Brain pericyte (primary cell): ENCODE measurements around the gene RGS6.

Experiments used
- DNase-seq: peaks from one replicate; pipeline ENCODE4 v3.0.0-alpha.2; 2012; ENCODE audit warnings: low read depth, low spot score

RGS6 gene

GRCh38 chr14:72243309-72244293, 311.4 kb downstream of the RGS6 start:
- no peak for DNase-seq

- no peak for DNase-seq
These were observed 315.8 kb downstream of the RGS6 start for GRCh38 chr14:72247896-72248465.

GRCh38 chr14:72253503-72253902, 321.3 kb downstream of the RGS6 start:
- no peak for DNase-seq

DNA sequence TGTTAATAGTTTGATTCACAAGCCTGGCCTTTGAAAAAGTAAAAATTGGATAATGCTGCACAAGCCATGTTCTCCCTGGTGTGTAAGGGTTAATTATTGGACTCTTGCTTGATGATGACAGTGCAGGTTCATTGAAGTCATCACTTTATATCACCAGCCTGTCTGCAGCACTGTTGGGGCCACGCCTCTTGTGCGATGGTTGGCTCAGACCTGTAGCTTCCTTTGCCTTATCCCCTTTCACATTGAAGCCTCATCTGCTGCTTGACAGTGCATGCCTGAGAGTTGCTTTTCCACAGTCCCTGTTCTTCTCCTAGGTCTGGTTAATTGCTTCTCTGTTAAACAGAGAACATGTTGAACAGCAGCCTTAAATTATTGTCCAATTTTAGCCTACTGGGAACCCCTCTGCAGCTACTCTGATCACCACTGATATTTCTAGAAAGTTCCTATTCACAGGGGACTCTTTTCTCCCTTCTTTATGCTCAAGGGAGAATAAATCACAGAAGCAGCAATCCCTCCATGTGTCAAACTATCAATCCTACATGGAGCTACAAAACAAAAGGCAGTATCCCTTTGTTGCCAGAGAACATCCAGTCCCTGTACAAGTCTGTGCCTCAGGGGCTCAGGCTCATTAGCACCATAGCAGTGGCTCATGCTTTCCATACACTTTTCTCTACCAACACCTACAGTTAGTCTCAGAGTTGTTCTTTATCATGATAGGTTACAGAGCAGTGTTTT, 322.1 kb downstream of the RGS6 start:
- DNase-seq = no peak

GRCh38 chr14:72254937-72255472, 322.8 kb downstream of the RGS6 start:
- no peak for DNase-seq

DNA sequence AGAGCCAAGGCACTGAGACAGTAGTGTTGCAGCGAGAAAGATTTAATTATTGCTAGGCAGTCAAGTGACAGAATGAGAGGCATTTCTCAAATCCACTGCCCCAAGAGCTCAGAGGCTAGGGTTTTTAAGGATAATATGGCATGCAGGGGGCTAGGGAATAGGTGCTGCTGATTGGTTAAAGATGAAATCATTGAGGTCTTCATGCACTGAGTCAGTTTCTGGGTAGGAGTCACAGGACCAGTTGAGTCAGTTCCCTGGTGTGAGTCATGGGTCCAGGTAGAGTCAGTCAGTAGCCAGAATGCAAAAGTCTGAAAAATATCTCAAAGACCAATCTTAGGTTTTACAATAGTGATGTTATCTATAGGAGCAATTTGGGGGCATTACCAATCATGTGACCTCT, 323.8 kb downstream of the RGS6 start:
- no peak for DNase-seq

DNA sequence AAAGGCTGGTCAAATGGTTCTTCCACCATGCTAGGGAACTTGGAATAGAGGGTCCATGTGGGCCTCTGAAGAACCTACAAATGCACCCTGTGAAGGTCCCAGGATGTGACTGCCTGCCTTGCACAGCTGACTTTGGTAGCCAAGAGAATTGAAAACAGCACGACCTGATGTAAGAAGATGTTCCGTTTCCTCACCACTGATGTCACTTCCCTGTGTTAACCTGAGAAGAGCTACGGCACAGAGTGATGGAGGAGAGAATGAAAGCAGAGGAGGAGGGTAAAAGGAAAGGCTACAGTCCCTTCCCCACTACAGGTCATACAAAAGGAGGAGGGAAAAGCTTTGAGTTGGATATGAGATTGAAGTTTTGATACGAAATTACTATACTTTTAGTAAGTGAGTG, 328.8 kb downstream of the RGS6 start:
- DNase-seq = no peak

DNA sequence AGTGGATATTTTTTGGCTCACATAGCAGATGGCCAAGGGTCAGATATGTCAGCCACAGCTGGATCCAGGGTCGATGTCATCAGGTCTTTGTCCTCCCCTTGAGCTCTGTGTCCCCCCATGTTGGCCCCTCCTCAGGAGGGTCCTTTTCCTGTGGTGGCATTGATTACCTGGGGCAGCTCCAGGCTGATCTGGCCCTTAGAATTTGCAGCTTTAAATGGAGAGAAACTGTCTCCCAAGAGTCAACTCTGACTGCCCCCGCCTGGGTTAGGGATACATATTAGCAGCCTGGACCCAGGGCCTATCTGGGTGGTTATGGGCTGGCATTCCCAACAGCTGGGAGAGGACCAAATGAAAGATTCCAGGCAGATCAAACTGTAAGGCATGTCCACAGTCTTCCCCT, 330.5 kb downstream of the RGS6 start:
- no peak for DNase-seq

DNA sequence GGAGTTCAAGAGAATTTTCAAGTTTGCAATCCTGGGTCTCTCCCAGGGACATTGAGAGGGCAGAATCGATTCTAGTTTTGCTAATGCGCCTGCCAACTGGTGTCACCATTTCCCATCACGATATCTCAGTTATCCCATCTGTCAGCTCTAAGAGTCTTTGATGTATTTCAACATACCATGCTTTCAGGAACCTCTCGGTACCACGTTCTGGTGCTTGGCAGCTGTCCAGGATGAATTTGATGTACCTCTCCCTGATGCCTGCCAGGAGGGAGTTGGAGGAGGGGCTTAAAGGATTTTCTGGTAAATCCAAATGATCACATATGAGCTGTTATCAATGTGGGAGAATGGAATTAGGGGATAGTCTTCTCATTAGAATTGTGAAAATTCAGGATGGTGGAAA, 332.5 kb downstream of the RGS6 start:
- DNase-seq = no peak

DNA sequence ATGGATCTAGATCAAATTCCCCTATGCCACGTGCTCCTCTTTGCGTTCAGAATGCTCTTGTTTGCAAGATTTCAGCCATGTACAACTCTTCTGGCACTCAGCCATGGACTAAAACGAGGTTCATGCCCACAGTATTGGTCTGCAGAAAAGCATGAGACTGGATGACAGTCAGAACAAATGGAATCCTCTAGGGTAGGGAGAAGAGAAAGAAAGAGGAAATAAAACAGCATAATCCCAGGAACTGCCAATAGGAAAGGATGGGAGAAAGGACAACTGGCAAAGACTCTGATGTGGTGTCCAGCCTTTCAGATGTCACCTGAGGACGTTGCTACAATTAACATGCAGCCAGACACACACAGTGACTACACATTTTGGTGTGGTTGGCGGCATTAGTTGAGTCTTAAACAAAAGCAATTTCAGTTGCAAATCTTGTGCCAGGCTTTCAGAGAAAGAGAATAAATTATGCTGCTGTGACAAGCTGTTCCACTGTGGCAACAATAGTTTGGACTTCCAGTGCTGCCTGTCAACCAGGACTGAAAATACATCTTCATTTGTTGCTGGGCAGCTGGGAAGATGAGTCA, 338.0 kb downstream of the RGS6 start:
- no peak for DNase-seq

DNA sequence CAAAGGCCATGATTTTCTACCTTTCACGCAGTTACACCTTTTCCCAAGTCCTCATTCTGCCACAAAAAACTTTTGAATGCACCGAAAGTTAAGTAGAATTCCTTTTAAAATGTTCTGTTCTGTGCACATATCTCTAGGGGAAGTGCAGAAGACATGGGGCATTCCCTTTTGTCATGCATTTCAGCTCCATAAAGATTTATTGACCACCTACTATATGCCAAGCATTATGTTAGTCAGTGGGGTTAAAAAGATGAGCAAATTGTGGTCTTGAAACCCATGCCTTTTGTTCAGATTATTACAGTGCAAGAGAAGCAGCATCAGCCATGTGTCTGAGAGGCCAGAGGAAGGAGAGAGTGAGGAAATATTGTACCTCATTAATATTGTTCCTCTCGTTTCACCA, 338.5 kb downstream of the RGS6 start:
- no peak for DNase-seq

DNA sequence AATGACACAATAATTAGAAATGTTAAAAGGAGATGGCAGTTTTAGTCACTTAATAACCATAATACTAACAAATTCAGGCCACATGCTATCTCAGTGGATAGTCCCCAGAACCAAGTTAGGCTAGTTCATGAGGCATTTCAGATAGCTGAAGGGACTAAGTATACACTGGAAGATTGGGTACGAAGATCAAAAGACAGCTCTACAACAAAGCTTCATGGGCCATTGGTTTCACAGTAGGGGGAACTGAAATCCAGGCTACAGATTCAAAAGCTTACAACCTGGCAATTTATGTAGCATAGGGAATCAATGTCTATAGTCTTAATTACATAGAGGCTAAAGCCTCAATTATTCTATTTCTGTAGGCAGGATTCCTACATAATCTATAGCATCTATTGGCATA, 343.0 kb downstream of the RGS6 start:
- no peak for DNase-seq

DNA sequence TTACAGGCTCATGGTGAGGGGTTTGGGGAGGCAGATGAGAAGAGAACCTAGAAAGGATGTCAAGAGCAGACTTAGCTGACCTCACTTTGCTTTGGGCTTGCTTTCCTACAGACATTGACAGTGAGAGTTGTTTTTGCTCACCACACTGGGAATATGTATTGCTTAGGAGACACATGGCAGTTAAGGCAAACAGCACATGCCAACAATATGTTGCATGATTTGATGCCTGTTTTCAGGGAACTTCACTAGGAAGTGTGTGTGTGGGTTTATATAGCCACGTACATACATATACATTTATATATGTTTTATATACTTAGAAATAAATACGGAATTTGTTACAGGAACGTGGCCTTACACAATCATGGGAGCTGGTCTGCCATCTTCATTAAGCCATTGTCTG, 346.1 kb downstream of the RGS6 start:
- DNase-seq = no peak

DNA sequence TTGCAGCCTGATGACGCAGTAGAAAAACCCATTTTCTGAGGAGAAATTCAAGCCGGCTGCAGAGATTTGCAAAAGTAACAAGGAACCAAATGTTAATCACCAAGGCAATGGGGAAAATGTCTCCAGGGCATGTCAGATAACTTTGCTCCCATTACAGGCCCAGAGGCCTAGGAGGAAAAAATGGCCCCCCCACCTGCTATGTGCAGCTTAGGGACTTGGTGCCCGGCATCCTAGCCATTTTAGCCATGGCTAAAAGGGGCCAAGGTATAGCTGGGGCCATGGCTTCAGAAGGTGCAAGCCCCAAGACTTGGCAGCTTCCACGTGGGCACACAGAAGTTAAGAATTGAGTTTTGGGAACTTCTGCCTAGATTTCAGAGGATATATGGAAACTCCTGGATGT, 351.9 kb downstream of the RGS6 start:
- DNase-seq = no peak

DNA sequence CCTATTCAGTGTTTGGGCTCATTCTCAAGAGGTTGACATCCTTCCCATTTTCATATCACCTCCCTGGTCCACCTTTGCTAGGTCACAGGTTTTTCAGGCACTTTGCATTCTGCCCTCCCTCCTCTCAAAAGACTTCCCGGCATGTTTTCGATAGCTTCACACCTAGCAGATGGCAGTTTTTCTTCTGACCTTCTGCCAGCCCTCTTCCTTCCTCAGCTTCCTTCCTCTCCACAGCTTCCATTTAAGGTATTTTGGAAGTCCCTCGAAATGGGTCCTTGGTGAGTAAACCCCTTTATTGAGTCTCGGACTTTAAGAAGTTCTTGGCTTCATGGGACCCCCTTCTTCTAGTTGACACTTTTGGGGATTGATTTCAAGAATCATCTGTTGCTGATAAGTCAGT, 358.0 kb downstream of the RGS6 start:
- DNase-seq = no peak

DNA sequence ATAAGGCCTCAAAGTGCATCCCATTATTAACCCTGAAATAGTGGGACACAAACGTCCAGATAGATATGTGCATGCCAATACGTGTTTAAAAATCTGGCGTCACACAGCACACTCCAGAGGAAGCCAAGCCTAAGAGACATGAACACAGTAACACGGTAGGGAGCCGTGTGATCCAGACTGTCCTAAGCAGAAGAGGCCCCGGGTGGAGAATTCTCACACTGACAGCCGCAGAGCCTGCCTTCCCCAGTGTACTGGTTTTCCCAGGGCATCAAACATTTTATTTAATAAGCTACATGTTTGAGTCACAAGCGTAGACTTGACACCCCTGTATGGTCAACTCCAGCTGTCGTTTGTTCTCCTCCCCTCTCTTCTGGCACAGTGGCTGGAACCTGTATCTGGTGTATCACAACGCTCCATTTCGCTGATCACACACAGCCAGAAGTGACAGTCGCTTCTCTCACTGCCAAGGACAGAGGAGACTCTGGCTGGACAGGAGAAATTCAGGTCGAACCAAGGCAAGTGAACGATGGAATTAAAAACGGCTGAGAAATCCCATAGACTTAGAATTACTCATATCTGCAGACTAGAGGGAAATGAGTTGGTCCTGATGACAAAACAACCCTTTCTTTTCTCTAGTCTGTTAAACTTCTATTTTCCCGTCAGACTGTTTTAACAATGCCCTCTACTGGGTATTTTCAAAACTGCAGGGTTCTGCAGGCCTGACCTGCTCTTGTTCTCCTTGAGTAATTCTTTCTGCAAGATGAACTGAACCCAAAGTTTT, 359.9 kb downstream of the RGS6 start:
- DNase-seq = no peak

DNA sequence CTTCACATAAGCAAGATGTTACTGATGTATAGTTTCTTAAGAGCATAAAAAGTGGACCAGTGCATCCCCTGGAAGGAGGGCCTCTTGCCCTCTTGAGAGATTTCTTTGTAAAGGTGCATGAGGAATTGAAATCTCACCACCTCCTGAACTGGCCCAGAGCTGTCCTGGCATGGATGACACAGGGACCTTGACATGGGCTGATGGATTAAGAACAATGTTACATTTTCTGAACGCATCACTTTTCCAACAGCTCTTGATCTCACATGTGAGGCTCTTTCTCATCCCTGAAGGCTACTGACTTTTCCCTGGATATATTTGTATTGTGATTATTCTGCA, 360.4 kb downstream of the RGS6 start:
- no peak for DNase-seq

DNA sequence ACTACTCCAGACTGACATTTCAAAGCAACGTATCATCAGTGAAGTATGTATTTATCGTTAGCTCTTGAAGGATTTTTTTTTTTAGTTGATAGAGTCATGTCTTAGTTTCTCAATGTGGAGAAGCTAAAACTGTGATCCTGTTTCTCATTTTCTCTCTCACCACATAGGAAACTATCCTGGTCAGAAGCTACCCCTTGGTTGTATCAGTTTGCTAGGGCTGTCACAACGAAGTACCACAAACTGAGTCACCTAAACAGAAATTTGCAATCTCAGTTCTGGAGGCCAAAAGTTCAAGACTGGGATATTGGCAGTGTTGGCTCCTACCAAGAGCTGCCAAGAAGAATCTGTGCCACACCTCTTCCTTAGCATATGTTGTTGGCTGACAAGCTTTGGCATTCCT, 369.1 kb downstream of the RGS6 start:
- no peak for DNase-seq

GRCh38 chr14:72303930-72304329, 371.7 kb downstream of the RGS6 start:
- DNase-seq = no peak

- DNase-seq = no peak
These were observed 373.3 kb downstream of the RGS6 start for GRCh38 chr14:72305561-72305960.

GRCh38 chr14:72308967-72309485, 376.8 kb downstream of the RGS6 start:
- no peak for DNase-seq
